Spleen (tissue), 7 donors: Measurements from ENCODE around the gene KBTBD4.

Experiments
- POLR2A ChIP-seq, 3 donors: fragments of 450-650 bp; IDR thresholded peaks; one replicate each; pipeline ENCODE4 v1.5.1; 2017; ENCODE audit warnings: antibody characterized with exemption in 3 of 3, mild to moderate bottlenecking in 1 of 3
- POLR2AphosphoS5 ChIP-seq, 3 donors: sonication (generic); formaldehyde crosslinking; IDR thresholded peaks; one replicate each; pipeline ENCODE4 v1.5.1; 2017; ENCODE audit warnings: antibody characterized with exemption in 3 of 3
- TF ChIP-seq, protein P1 (sequence below), 11 experiments: fragments of 200-600 bp in 7 of 11; fragments of 450-650 bp in 4 of 11; sonication (generic) in 4 of 11; IDR thresholded peaks in 8 of 11; conservative IDR thresholded peaks in 3 of 11; 1 replicate in 7 of 11; 2 replicates in 4 of 11; pipeline versions ENCODE4 v1.4.0 to v1.8.0; 2016 to 2021; ENCODE audit warnings: antibody characterized with exemption in 11 of 11, inconsistent platforms in 4 of 11, mild to moderate bottlenecking in 1 of 11
- donor health status: DM: no; HTN: no; CAD: no; lungs with moderate emphysema.
- donor health status: DM: no; HTN: no; CAD: no.
- donor health status: DM: no; HTN: no; CAD: no.

DNA sequence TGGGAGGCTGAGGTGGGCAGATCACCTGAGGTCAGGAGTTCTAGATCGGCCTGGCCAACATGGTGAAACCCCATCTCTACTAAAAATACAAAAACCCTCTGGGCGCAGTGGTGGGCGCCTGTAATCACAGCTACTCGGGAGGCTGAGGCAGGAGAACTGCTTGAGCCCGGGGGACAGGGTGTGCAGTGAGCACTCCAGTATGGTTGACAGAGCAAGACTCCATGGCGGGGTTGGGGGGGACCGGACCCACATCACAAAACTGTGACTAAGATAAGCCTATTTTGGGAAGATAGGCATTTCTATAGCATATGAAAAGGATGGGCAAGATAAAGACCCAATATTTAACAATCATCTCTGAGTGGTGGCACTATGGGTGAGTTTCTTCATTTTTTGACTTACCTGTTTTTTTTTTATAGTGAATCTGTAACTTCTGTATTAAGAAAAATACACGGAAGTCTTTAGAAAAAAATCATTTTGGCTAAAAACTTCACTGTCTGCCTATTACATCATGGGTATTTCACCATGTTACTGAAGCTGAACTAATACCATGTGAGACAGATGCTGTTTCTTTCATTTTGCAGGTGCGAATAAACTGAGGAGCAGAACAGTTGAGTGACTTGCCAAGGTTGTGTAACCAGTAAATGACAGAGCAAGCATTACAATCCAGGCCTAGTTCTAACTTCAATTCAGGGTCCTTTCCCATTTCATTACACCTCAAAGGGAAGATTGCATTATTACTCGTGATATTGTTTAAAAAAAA, 28.3 kb downstream of the KBTBD4 start:
- TF ChIP-seq, protein P1, sequence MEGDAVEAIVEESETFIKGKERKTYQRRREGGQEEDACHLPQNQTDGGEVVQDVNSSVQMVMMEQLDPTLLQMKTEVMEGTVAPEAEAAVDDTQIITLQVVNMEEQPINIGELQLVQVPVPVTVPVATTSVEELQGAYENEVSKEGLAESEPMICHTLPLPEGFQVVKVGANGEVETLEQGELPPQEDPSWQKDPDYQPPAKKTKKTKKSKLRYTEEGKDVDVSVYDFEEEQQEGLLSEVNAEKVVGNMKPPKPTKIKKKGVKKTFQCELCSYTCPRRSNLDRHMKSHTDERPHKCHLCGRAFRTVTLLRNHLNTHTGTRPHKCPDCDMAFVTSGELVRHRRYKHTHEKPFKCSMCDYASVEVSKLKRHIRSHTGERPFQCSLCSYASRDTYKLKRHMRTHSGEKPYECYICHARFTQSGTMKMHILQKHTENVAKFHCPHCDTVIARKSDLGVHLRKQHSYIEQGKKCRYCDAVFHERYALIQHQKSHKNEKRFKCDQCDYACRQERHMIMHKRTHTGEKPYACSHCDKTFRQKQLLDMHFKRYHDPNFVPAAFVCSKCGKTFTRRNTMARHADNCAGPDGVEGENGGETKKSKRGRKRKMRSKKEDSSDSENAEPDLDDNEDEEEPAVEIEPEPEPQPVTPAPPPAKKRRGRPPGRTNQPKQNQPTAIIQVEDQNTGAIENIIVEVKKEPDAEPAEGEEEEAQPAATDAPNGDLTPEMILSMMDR (IDR thresholded peaks at IDR 0.05 in 8 of 11, conservative IDR thresholded peaks at IDR 0.05 in 3 of 11), result no peak
- no peak for TF ChIP-seq POLR2A (IDR thresholded peaks at IDR 0.05)
- TF ChIP-seq POLR2AphosphoS5 (IDR thresholded peaks at IDR 0.05), result no peak
